Activated effector memory CD4-positive, alpha-beta T cell treated with anti-CD3 and anti-CD28 coated beads, Interleukin-2, amount 50 U/mL, for 16 hours (primary cell): ENCODE measurements around the gene RMC1.
A peak's percentile ranks its signal among the peaks of the same experiment; 100 is the strongest.
"Not testable (repeated sequence)": the region's sequence is repeated elsewhere in the genome, so short reads cannot be mapped to it uniquely, and the experiment has no call there.

Source experiments
- DNase-seq: peaks from one replicate; pipeline ENCODE4 v3.0.0-alpha.2; 2020

RMC1 gene

GRCh38 chr18:23498877-23499276 lies 4.4 kb upstream of the RMC1 start:
- peak; percentile 89 for DNase-seq

GRCh38 chr18:23499291-23499781 lies 4.0 kb upstream of the RMC1 start:
- no peak for DNase-seq

- DNase-seq = no peak
Observed at GRCh38 chr18:23501626-23502025, 1.7 kb upstream of the RMC1 start.

- DNase-seq = no peak
Observed at GRCh38 chr18:23502516-23503037, 734 bp upstream of the RMC1 start.

- DNase-seq = no peak
Observed at GRCh38 chr18:23503963-23504344, 643 bp downstream of the RMC1 start.

- no peak for DNase-seq
Observed at GRCh38 chr18:23504720-23505119, 1.4 kb downstream of the RMC1 start.

- no peak for DNase-seq
Observed at GRCh38 chr18:23506393-23506792, 3.1 kb downstream of the RMC1 start.

- DNase-seq = not testable (repeated sequence)
Observed at GRCh38 chr18:23510923-23511322, 7.6 kb downstream of the RMC1 start.

GRCh38 chr18:23512216-23512615 lies 8.9 kb downstream of the RMC1 start:
- DNase-seq = not testable (repeated sequence)

- no peak for DNase-seq
Observed at GRCh38 chr18:23512641-23513040, 9.3 kb downstream of the RMC1 start.

GRCh38 chr18:23515911-23516546 lies 12.7 kb downstream of the RMC1 start:
- DNase-seq = peak; percentile 89

GRCh38 chr18:23519734-23520133 lies 16.4 kb downstream of the RMC1 start:
- DNase-seq = no peak

- DNase-seq = no peak
Observed at GRCh38 chr18:23521271-23521670, 18.0 kb downstream of the RMC1 start.

GRCh38 chr18:23521907-23522306 lies 18.6 kb downstream of the RMC1 start:
- no peak for DNase-seq

GRCh38 chr18:23523429-23524212 lies 20.3 kb downstream of the RMC1 start:
- no peak for DNase-seq

- no peak for DNase-seq
Observed at GRCh38 chr18:23524213-23524707, 20.9 kb downstream of the RMC1 start.

- no peak for DNase-seq
Observed at GRCh38 chr18:23526501-23527063, 23.3 kb downstream of the RMC1 start.

GRCh38 chr18:23528580-23529472 lies 25.5 kb downstream of the RMC1 start:
- no peak for DNase-seq

- no peak for DNase-seq
Observed at GRCh38 chr18:23529604-23530003, 26.3 kb downstream of the RMC1 start.

- no peak for DNase-seq
Observed at GRCh38 chr18:23530195-23530594, 26.9 kb downstream of the RMC1 start.

GRCh38 chr18:23531912-23532311 lies 28.6 kb downstream of the RMC1 start:
- no peak for DNase-seq

GRCh38 chr18:23532848-23533247 lies 29.5 kb downstream of the RMC1 start:
- DNase-seq = no peak

GRCh38 chr18:23534276-23534675 lies 31.0 kb downstream of the RMC1 start:
- DNase-seq = no peak
